Measurements from ENCODE around the gene ATP1A3.

The ATP1A3 gene

DNA sequence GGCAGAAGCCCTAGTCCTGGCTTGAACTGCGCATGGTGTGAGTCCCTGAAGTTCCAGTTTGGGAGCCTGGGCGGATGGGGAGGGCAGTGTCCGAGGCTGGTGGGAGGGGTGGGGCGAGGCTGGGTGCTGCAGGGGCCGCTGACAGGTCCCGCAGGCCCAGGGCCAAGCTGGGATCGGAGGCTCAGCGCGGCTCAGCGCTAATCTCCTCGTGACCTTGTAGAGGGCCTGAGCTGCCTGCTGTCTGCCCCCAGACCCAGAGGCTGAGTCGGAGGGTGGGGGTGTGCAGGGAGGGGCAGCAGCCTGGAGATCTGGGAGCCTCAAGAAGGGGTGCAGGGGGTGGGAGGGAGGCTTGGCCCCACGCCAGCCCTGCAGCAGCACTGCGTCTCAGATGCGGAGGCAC, 3.0 kb downstream of the ATP1A3 start:
- TF ChIP-seq CTCF (IDR thresholded peaks at IDR 0.05; ENCODE audit: control insufficient read depth, extremely low read depth, insufficient read depth) = no peak
- DNase-seq (ENCODE audit: low read depth) = no peak
- H3K4me3 ChIP-seq (ENCODE audit: low read depth, low read length) = no peak overlapping the region

GRCh38 chr19:41990615-41991014, 3.4 kb downstream of the ATP1A3 start:
- no peak overlapping the region for H3K4me3 ChIP-seq (ENCODE audit: low read depth, low read length)
- TF ChIP-seq CTCF (IDR thresholded peaks at IDR 0.05; ENCODE audit: control insufficient read depth, extremely low read depth, insufficient read depth) = no peak
- no peak for DNase-seq (ENCODE audit: low read depth)

- H3K4me3 ChIP-seq (ENCODE audit: low read depth, low read length) = no peak overlapping the region
- TF ChIP-seq CTCF (IDR thresholded peaks at IDR 0.05; ENCODE audit: control insufficient read depth, extremely low read depth, insufficient read depth) = no peak
- DNase-seq (ENCODE audit: low read depth) = no peak
Observed at GRCh38 chr19:41990028-41990427, 4.0 kb downstream of the ATP1A3 start.

- no peak overlapping the region for H3K4me3 ChIP-seq (ENCODE audit: low read depth, low read length)
- no peak for TF ChIP-seq CTCF (IDR thresholded peaks at IDR 0.05; ENCODE audit: control insufficient read depth, extremely low read depth, insufficient read depth)
Observed at GRCh38 chr19:41988947-41989346, 5.1 kb downstream of the ATP1A3 start.

DNA sequence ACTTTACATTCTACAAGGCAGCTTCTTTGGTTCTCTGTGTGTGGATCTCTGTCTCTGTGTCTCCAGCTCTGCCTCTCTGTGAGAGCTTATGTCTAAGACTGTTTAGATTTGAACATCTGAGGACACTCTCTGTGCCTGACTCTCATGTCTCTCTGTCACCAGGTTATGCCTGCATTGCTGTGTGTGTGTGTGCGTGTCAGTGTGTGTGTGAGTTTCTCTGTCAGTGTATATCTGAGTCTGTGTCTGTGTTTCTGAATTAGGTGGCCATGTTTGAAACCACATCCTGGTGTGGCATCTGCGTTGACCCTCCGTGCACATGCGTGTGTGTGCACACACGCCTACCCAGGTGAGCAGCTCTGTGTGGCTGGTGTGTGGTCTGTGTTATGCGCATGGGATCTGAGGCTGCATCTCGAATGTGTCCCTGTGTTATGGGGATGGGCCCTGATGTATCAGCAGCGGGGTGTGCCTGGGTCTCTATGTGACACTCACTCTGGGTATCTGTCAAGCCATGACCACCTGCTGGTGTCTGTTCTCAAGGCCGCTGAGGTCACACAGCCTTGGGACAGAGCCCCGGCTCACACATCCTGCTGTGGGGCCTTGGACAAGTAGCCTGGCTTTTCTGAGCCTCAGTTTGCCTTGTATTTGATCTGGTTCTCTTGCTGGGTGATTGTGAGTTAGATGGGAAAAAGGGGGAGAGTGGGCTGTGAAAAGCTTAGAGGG, 6.7 kb downstream of the ATP1A3 start:
- no peak for DNase-seq (ENCODE audit: low read depth)
- TF ChIP-seq CTCF (IDR thresholded peaks at IDR 0.05; ENCODE audit: control insufficient read depth, extremely low read depth, insufficient read depth) = no peak
- no peak overlapping the region for H3K4me3 ChIP-seq (ENCODE audit: low read depth, low read length)

More at GRCh38 chr19:41988947-41989346, 5.1 kb downstream of the ATP1A3 start:
- DNase-seq (ENCODE audit: low read depth) = no peak

- H3K4me3 ChIP-seq (ENCODE audit: low read depth, low read length) = no peak overlapping the region
- DNase-seq (ENCODE audit: low read depth) = no peak
- TF ChIP-seq CTCF (IDR thresholded peaks at IDR 0.05; ENCODE audit: control insufficient read depth, extremely low read depth, insufficient read depth) = no peak
Observed at GRCh38 chr19:41984961-41985360, 9.1 kb downstream of the ATP1A3 start.

DNA sequence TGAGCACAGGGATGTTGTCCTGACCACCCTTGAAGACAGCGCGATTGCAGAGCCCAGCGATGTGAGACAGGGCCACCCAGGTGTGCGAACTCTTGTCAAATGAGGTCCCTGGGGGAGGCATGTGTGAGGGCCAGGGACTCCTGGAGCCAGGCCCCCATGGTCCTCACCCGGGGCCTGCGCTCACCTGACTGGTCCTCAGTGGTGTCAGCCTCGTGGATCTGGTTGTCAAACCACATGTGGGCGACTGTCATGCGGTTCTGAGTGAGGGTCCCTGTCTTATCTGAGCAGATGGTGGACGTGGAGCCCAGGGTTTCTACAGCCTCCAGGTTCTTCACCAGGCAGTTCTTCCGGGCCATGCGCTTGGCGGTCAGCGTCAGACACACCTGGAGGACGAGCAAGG, 12.3 kb downstream of the ATP1A3 start:
- no peak for DNase-seq (ENCODE audit: low read depth)
- TF ChIP-seq CTCF (IDR thresholded peaks at IDR 0.05; ENCODE audit: control insufficient read depth, extremely low read depth, insufficient read depth) = no peak

More for the DNA sequence above, 12.3 kb downstream of the ATP1A3 start:
- no peak overlapping the region for H3K4me3 ChIP-seq (ENCODE audit: low read depth, low read length)
